ENCODE results near the gene RHBDL2. TPM values are rescaled to one million over a fixed set of nuclear protein-coding genes. Genes with fewer than 3 reads are reported as not detected.

The RHBDL2 gene
- polyA plus RNA-seq, 3 donors, result 0.08 TPM; not detected in 2

- Mint-ChIP-seq H3K36me3 (no peaks in the 10 kb centered on the region), H3K9me3 (peaks cover 0 to 2% (median 0%) of the 10 kb centered on the region in 7 donors), H3K27me3 (ENCODE audit: low read depth in 3 of 3) (no peaks in the 10 kb centered on the region), H3K4me1 (no peaks in the 10 kb centered on the region), H3K4me3 (no peak within 1 kb of the TSS), H3K27ac (no peak within 1 kb of the TSS)
- no peak within 1 kb of the TSS for H3K27ac ChIP-seq (ENCODE audit: low read depth in 1 of 2, low read length in 2 of 2)
- intact Hi-C loops (cut with micrococcal nuclease), result no loop called here
- no peaks in the 10 kb centered on the region for H4K20me1 ChIP-seq (ENCODE audit: insufficient read depth, low read length)
- H3K4me3 ChIP-seq (replicated peaks in 1 of 3; ENCODE audit: low read depth in 2 of 3, low read length in 3 of 3), result no peak within 1 kb of the TSS
- H3K4me2 ChIP-seq (replicated peaks; ENCODE audit: extremely low read depth, low read length, poor library complexity, severe bottlenecking), result no peak within 1 kb of the TSS
- H3K9ac ChIP-seq (ENCODE audit: insufficient read depth, low read length, poor library complexity, severe bottlenecking), result no peak within 1 kb of the TSS
- H3K4me1 ChIP-seq (ENCODE audit: control insufficient read depth in 1 of 2, insufficient read depth in 2 of 2, low read length in 2 of 2), result no peaks in the 10 kb centered on the region
- H3K79me2 ChIP-seq (ENCODE audit: insufficient read depth, low read length), result no peaks in the 10 kb centered on the region
- no peaks in the 10 kb centered on the region for H3K36me3 ChIP-seq (replicated peaks in 1 of 2; ENCODE audit: control insufficient read depth in 1 of 2, insufficient read depth in 2 of 2, low read length in 2 of 2)
- no peaks in the 10 kb centered on the region for H3K9me3 ChIP-seq (replicated peaks in 1 of 2; ENCODE audit: control insufficient read depth in 1 of 2, insufficient read depth in 1 of 2, low read length in 2 of 2)
- no peak for TF ChIP-seq CTCF (IDR thresholded peaks at IDR 0.05)
- H3K27me3 ChIP-seq (ENCODE audit: control insufficient read depth in 2 of 2, insufficient read depth in 2 of 2, low read length in 2 of 2), result no peaks in the 10 kb centered on the region
- no peak for DNase-seq
- H2AFZ ChIP-seq (ENCODE audit: insufficient read depth, low read depth, low read length, poor library complexity, severe bottlenecking), result no peak within 1 kb of the TSS
Observed at GRCh38 chr1:38881487-38881886, 60.1 kb downstream of the RHBDL2 start, which contains the start of gene GJA9. Gene GJA9, minus strand, starts transcription at chr1:38881587. Its CDS starts 5,489 bp downstream, at chr1:38876098.

GRCh38 chr1:38875811-38876210, 65.8 kb downstream of the RHBDL2 start:
- H3K4me1 ChIP-seq (ENCODE audit: control insufficient read depth in 1 of 2, insufficient read depth in 2 of 2, low read length in 2 of 2), result peaks cover 21 to 29% of the 10 kb centered on the region in 2 donors
- no peak overlapping the region for H3K9ac ChIP-seq (ENCODE audit: insufficient read depth, low read length, poor library complexity, severe bottlenecking)
- Mint-ChIP-seq H3K4me3 (no peak overlapping the region), H3K4me1 (peaks cover 22% of the 10 kb centered on the region), H3K9me3 (peaks cover 0 to 2% (median 0%) of the 10 kb centered on the region in 7 donors), H3K27me3 (ENCODE audit: low read depth in 3 of 3) (peaks cover 0 to 2% (median 2%) of the 10 kb centered on the region in 3 donors), H3K27ac (no peak overlapping the region), H3K36me3 (peaks cover 2 to 5% of the 10 kb centered on the region in 2 donors)
- H3K27me3 ChIP-seq (ENCODE audit: control insufficient read depth in 2 of 2, insufficient read depth in 2 of 2, low read length in 2 of 2), result no peaks in the 10 kb centered on the region
- intact Hi-C loops (cut with micrococcal nuclease), result no loop called here
- DNase-seq, result no peak
- H3K9me3 ChIP-seq (replicated peaks in 1 of 2; ENCODE audit: control insufficient read depth in 1 of 2, insufficient read depth in 1 of 2, low read length in 2 of 2), result no peaks in the 10 kb centered on the region
- no peak overlapping the region for H3K4me3 ChIP-seq (replicated peaks in 1 of 3; ENCODE audit: low read depth in 2 of 3, low read length in 3 of 3)
- no peak overlapping the region for H2AFZ ChIP-seq (ENCODE audit: insufficient read depth, low read depth, low read length, poor library complexity, severe bottlenecking)
- no peak overlapping the region for H3K4me2 ChIP-seq (replicated peaks; ENCODE audit: extremely low read depth, low read length, poor library complexity, severe bottlenecking)
- no CpG with 5 or more reads among the region's 2 CpGs for WGBS (ENCODE audit: insufficient coverage)
- peaks cover 33% of the 10 kb centered on the region for H3K79me2 ChIP-seq (ENCODE audit: insufficient read depth, low read length)
- no peaks in the 10 kb centered on the region for H3K36me3 ChIP-seq (replicated peaks in 1 of 2; ENCODE audit: control insufficient read depth in 1 of 2, insufficient read depth in 2 of 2, low read length in 2 of 2)
- TF ChIP-seq CTCF (IDR thresholded peaks at IDR 0.05), result no peak
- no peak overlapping the region for H3K27ac ChIP-seq (ENCODE audit: low read depth in 1 of 2, low read length in 2 of 2)
- peaks cover 15% of the 10 kb centered on the region for H4K20me1 ChIP-seq (ENCODE audit: insufficient read depth, low read length)

Measured in CD14-positive monocyte (primary cell).